Right lobe of liver (tissue), 4 donors: ENCODE data around the gene PSMB9.

ENCODE experiments used
- POLR2A ChIP-seq: fragments of 450-650 bp; IDR thresholded peaks from one replicate; pipeline ENCODE4 v1.6.1; 2017; ENCODE audit warnings: antibody characterized with exemption, mild to moderate bottlenecking
- TF ChIP-seq, protein P1 (sequence below), 4 donors: fragments of 200-600 bp in 3 of 4; fragments of 450-650 bp in 1 of 4; IDR thresholded peaks; one replicate each; pipeline versions ENCODE4 v1.5.1 to v1.8.0; 2016 to 2022; ENCODE audit warnings: antibody characterized with exemption in 4 of 4, mild to moderate bottlenecking in 2 of 4
- donor health status: DM: no; HTN: no; CAD: no.
- donor health status: DM: no; HTN: no; CAD: no.
- donor health status: DM: no; HTN: yes; CAD: no.

DNA sequence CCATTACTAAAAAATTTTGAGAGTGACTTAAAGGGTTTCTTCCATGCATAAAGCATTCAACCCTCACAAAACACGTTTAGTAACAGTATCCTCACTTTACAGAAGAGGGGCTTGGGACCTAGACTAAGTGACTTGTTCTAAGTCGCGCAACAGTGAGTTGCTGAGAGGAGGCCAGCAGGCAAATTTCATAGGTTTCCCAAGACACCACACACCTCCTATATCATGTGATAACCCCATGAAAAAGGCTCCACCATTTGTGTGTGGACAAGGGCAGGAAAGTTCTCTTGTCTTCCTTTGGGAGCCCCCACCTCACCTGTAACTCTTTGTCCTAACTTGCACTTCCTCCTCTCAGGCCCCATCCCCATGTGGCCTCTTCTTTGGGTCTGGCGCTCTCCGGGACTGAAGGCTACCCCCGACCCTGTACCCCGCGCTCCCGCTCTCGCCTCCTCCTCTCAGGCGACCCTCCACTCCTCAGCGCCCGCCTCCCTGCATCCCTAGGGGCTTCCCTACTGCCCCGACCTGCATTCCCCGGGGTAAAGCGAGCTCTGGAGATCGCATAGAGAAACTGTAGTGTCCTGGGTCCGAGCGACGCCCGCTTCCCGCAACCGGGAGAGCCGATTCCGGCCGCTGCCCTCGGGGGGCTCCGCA is 10.5 kb upstream of the PSMB9 start:
- TF ChIP-seq, protein P1, sequence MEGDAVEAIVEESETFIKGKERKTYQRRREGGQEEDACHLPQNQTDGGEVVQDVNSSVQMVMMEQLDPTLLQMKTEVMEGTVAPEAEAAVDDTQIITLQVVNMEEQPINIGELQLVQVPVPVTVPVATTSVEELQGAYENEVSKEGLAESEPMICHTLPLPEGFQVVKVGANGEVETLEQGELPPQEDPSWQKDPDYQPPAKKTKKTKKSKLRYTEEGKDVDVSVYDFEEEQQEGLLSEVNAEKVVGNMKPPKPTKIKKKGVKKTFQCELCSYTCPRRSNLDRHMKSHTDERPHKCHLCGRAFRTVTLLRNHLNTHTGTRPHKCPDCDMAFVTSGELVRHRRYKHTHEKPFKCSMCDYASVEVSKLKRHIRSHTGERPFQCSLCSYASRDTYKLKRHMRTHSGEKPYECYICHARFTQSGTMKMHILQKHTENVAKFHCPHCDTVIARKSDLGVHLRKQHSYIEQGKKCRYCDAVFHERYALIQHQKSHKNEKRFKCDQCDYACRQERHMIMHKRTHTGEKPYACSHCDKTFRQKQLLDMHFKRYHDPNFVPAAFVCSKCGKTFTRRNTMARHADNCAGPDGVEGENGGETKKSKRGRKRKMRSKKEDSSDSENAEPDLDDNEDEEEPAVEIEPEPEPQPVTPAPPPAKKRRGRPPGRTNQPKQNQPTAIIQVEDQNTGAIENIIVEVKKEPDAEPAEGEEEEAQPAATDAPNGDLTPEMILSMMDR (IDR thresholded peaks at IDR 0.05), result no peak
- TF ChIP-seq POLR2A, result no peak
